ENCODE measurements around the gene RPL36A.

The RPL36A gene

GRCh38 chrX:101390664-101391525 is at the start of gene RPL36A:
Gene RPL36A, plus strand, starts transcription at chrX:101391011. Its CDS starts 33 bp downstream, at chrX:101391044.
- DNase-seq (ENCODE audit: low read depth in 2 of 3, low spot score in 2 of 3), result peak; percentile 46 to 67 (median 60)

GRCh38 chrX:101347859-101348451 is 42.9 kb upstream of the RPL36A start:
- DNase-seq (ENCODE audit: low read depth in 2 of 3, low spot score in 2 of 3), result no peak

GRCh38 chrX:101348452-101349192 is 42.2 kb upstream of the RPL36A start, which contains the start of gene TIMM8A:
Gene TIMM8A, minus strand, starts transcription at chrX:101348742. Its CDS starts 78 bp downstream, at chrX:101348664.
- DNase-seq (ENCODE audit: low read depth in 2 of 3, low spot score in 2 of 3), result peak; percentile 26 to 53 (median 34)

- DNase-seq (ENCODE audit: low read depth in 2 of 3, low spot score in 2 of 3), result no peak
Measured at GRCh38 chrX:101349193-101349562, 41.6 kb upstream of the RPL36A start.

GRCh38 chrX:101357166-101357795 is 33.5 kb upstream of the RPL36A start:
- DNase-seq (ENCODE audit: low read depth in 2 of 3, low spot score in 2 of 3), result no peak

- no peak for DNase-seq (ENCODE audit: low read depth in 2 of 3, low spot score in 2 of 3)
Measured at GRCh38 chrX:101359966-101360365, 30.8 kb upstream of the RPL36A start.

- no peak for DNase-seq (ENCODE audit: low read depth in 2 of 3, low spot score in 2 of 3)
Measured at GRCh38 chrX:101360390-101360789, 30.4 kb upstream of the RPL36A start.

- no peak for DNase-seq (ENCODE audit: low read depth in 2 of 3, low spot score in 2 of 3)
Measured at GRCh38 chrX:101362116-101362515, 28.7 kb upstream of the RPL36A start.

GRCh38 chrX:101362757-101363156 is 28.1 kb upstream of the RPL36A start:
- DNase-seq (ENCODE audit: low read depth in 2 of 3, low spot score in 2 of 3), result no peak

- no peak for DNase-seq (ENCODE audit: low read depth in 2 of 3, low spot score in 2 of 3)
Measured at GRCh38 chrX:101365301-101365795, 25.5 kb upstream of the RPL36A start.

- no peak for DNase-seq (ENCODE audit: low read depth in 2 of 3, low spot score in 2 of 3)
Measured at GRCh38 chrX:101368800-101369199, 22.0 kb upstream of the RPL36A start.

- no peak for DNase-seq (ENCODE audit: low read depth in 2 of 3, low spot score in 2 of 3)
Measured at GRCh38 chrX:101369687-101370086, 21.1 kb upstream of the RPL36A start.

- no peak for DNase-seq (ENCODE audit: low read depth in 2 of 3, low spot score in 2 of 3)
Measured at GRCh38 chrX:101370888-101371504, 19.8 kb upstream of the RPL36A start.

GRCh38 chrX:101377547-101377946 is 13.3 kb upstream of the RPL36A start:
- no peak for DNase-seq (ENCODE audit: low read depth in 2 of 3, low spot score in 2 of 3)

- no peak for DNase-seq (ENCODE audit: low read depth in 2 of 3, low spot score in 2 of 3)
Measured at GRCh38 chrX:101383679-101384205, 7.1 kb upstream of the RPL36A start.

GRCh38 chrX:101385026-101385684 is 5.7 kb upstream of the RPL36A start:
- no peak for DNase-seq (ENCODE audit: low read depth in 2 of 3, low spot score in 2 of 3)

- no peak for DNase-seq (ENCODE audit: low read depth in 2 of 3, low spot score in 2 of 3)
Measured at GRCh38 chrX:101385795-101386541, 4.8 kb upstream of the RPL36A start, which contains the start of gene BTK. Gene BTK, minus strand, starts transcription at chrX:101386191. Its CDS starts 10,907 bp downstream, at chrX:101375284.

- no peak for DNase-seq (ENCODE audit: low read depth in 2 of 3, low spot score in 2 of 3)
Measured at GRCh38 chrX:101386542-101386885, 4.3 kb upstream of the RPL36A start.

- no peak for DNase-seq (ENCODE audit: low read depth in 2 of 3, low spot score in 2 of 3)
Measured at GRCh38 chrX:101388604-101389003, 2.2 kb upstream of the RPL36A start.
